HG03039 (cell line): ENCODE data around the gene NAGS.
"Not testable (repeated sequence)": the region's sequence is repeated elsewhere in the genome, so short reads cannot be mapped to it uniquely, and the experiment has no call there.

Experiments
- ATAC-seq: cut with Tn5 transposase; IDR thresholded peaks from one replicate; pipeline ENCODE4 v1.9.1; 2021; ENCODE audit warnings: mild to moderate bottlenecking, moderate library complexity; ENCODE audit not compliant: unreplicated experiment

The NAGS gene

GRCh38 chr17:44004077-44004760 is at the start of gene NAGS:
NAGS (plus strand) TSS chr17:44004622; CDS start chr17:44004664, 42 bp downstream.
- ATAC-seq: no peak

GRCh38 chr17:43956222-43956621 is 48.2 kb upstream of the NAGS start:
- ATAC-seq: no peak

GRCh38 chr17:43958748-43959352 is 45.6 kb upstream of the NAGS start:
- no peak for ATAC-seq

- not testable (repeated sequence) for ATAC-seq
Measured at GRCh38 chr17:43961292-43961691, 43.1 kb upstream of the NAGS start.

GRCh38 chr17:43961954-43962353 is 42.5 kb upstream of the NAGS start:
- ATAC-seq: no peak

- ATAC-seq: no peak
Measured at GRCh38 chr17:43962479-43962878, 41.9 kb upstream of the NAGS start.

- no peak for ATAC-seq
Measured at GRCh38 chr17:43966276-43966675, 38.1 kb upstream of the NAGS start.

- ATAC-seq: no peak
Measured at GRCh38 chr17:43967251-43967875, 37.1 kb upstream of the NAGS start.

- no peak for ATAC-seq
Measured at GRCh38 chr17:43970366-43970765, 34.1 kb upstream of the NAGS start.

GRCh38 chr17:43971436-43971835 is 33.0 kb upstream of the NAGS start:
- not testable (repeated sequence) for ATAC-seq

- ATAC-seq: not testable (repeated sequence)
Measured at GRCh38 chr17:43972444-43973212, 31.8 kb upstream of the NAGS start.

- ATAC-seq: no peak
Measured at GRCh38 chr17:43974382-43975266, 29.8 kb upstream of the NAGS start.

GRCh38 chr17:43975898-43976297 is 28.5 kb upstream of the NAGS start:
- no peak for ATAC-seq

- ATAC-seq: no peak
Measured at GRCh38 chr17:43976963-43977837, 27.2 kb upstream of the NAGS start.

GRCh38 chr17:43978078-43978477 is 26.3 kb upstream of the NAGS start:
- ATAC-seq: no peak

GRCh38 chr17:43979011-43979410 is 25.4 kb upstream of the NAGS start:
- ATAC-seq: no peak

- ATAC-seq: no peak
Measured at GRCh38 chr17:43979671-43980070, 24.8 kb upstream of the NAGS start.

GRCh38 chr17:43982171-43982570 is 22.3 kb upstream of the NAGS start:
- ATAC-seq: no peak

GRCh38 chr17:43983196-43983514 is 21.3 kb upstream of the NAGS start:
- no peak for ATAC-seq
